Natural killer cell (primary cell): Measurements from ENCODE around the gene TIMM8B. TPM values are rescaled to one million over a fixed set of nuclear protein-coding genes. Genes with fewer than 3 reads are reported as not detected.
"Not testable (repeated sequence)": the region's sequence is repeated elsewhere in the genome, so short reads cannot be mapped to it uniquely, and the experiment has no call there.

Experiments
- ATAC-seq, 3 donors: fragments of 150-1000 bp in 2 of 3; fragments of 200-7000 bp in 1 of 3; cut with Tn5 transposase; 1 replicate in 1 of 3; 2 replicates in 2 of 3; pipeline ENCODE4 v1.10.0; 2021; ENCODE audit warnings: mild to moderate bottlenecking in 2 of 3, moderate library complexity in 2 of 3
- DNase-seq, 2 donors: peaks; one replicate each; pipeline versions ENCODE4 v3.0.0 to v3.0.0-alpha.2; 2013 to 2021; ENCODE audit warnings: mixed read lengths in 1 of 2
- H3K27ac ChIP-seq: one replicate; pipeline ENCODE4 v1.5.1; 2013; ENCODE audit warnings: mild to moderate bottlenecking, low read length
- H3K27me3 ChIP-seq: one replicate; pipeline ENCODE4 v1.6.1; 2013; ENCODE audit warnings: low read length; ENCODE audit not compliant: control insufficient read depth, insufficient read depth
- H3K36me3 ChIP-seq: one replicate; pipeline ENCODE4 v1.6.1; 2013; ENCODE audit warnings: low read length; ENCODE audit not compliant: control insufficient read depth, insufficient read depth
- H3K4me1 ChIP-seq: one replicate; pipeline ENCODE4 v1.6.1; 2013; ENCODE audit warnings: low read length; ENCODE audit not compliant: control insufficient read depth, insufficient read depth
- H3K4me3 ChIP-seq: one replicate; pipeline ENCODE4 v1.5.1; 2013; ENCODE audit warnings: low read length
- H3K9me3 ChIP-seq: one replicate; pipeline ENCODE4 v1.6.1; 2013; ENCODE audit warnings: low read length; ENCODE audit not compliant: control insufficient read depth, insufficient read depth
- H3K27ac Mint-ChIP-seq, 2 donors: one replicate each; pipeline ENCODE4 v1.8.0; 2022; ENCODE audit warnings: mild to moderate bottlenecking in 2 of 2, mixed read lengths in 2 of 2, moderate library complexity in 1 of 2
- H3K27me3 Mint-ChIP-seq, 2 donors: one replicate each; pipeline ENCODE4 v1.8.0; 2022; ENCODE audit warnings: low read depth in 2 of 2, mixed read lengths in 2 of 2
- H3K36me3 Mint-ChIP-seq: one replicate; pipeline ENCODE4 v1.8.0; 2022; ENCODE audit warnings: mixed read lengths
- H3K4me1 Mint-ChIP-seq, 2 donors: one replicate each; pipeline ENCODE4 v1.8.0; 2022; ENCODE audit warnings: mixed read lengths in 2 of 2
- H3K4me3 Mint-ChIP-seq: one replicate; pipeline ENCODE4 v1.8.0; 2022; ENCODE audit warnings: mild to moderate bottlenecking, moderate library complexity, mixed read lengths
- H3K9me3 Mint-ChIP-seq, 2 donors: one replicate each; pipeline ENCODE4 v1.8.0; 2022; ENCODE audit warnings: mixed read lengths in 2 of 2
- CTCF ChIP-seq: fragments of 200-600 bp; IDR thresholded peaks from one replicate; pipeline ENCODE4 v1.8.0; 2022; ENCODE audit warnings: antibody characterized with exemption
- WGBS: methylation state at CpG from one replicate; pipeline ENCODE4 v1.1.7; 2013; ENCODE audit warnings: missing lambda C conversion rate; ENCODE audit not compliant: insufficient coverage; 5-methylcytosine and 5-hydroxymethylcytosine counted together
- intact Hi-C: fragments of 100-400 bp; cut with micrococcal nuclease; formaldehyde crosslinking; loops from one replicate; pipeline ENCODE4 v1.14.2; 2022
- total RNA-seq, 4 donors: library from RNA; stranded (reverse); fragments of 120-200 nt in 1 of 4; gene quantifications; one replicate each; pipeline versions ENCODE4 v1.2.3 to v1.2.4, GENCODE V29; 2013 to 2022

Gene TIMM8B
- total RNA-seq, 3 donors from 2014 or later (not counting 1 experiment from before 2014, with no cell fraction given), result 14.6 to 17.8 (median 17.0) TPM

- H3K4me1 Mint-ChIP-seq, result peaks cover 7 to 13% of the 10 kb centered on the region in 2 donors
- WGBS, result 100% methylated on average over 1 of the region's 2 CpGs
- H3K27me3 Mint-ChIP-seq, H3K4me1 ChIP-seq, DNase-seq, H3K27me3 ChIP-seq, H3K27ac ChIP-seq, H3K9me3 Mint-ChIP-seq, ATAC-seq, H3K4me3 ChIP-seq, H3K9me3 ChIP-seq, intact Hi-C loops, H3K36me3 Mint-ChIP-seq, H3K27ac Mint-ChIP-seq, H3K4me3 Mint-ChIP-seq: not testable (repeated sequence)
- H3K36me3 ChIP-seq, result peaks cover 46% of the 10 kb centered on the region
Measured at GRCh38 chr11:112046647-112047046, 39.9 kb downstream of the TIMM8B start.

GRCh38 chr11:112044961-112045360 lies 41.6 kb downstream of the TIMM8B start:
- Histone ChIP-seq H3K36me3 (peaks cover 50% of the 10 kb centered on the region), H3K4me1 (no peaks in the 10 kb centered on the region), H3K9me3 (no peaks in the 10 kb centered on the region), H3K27me3 (no peaks in the 10 kb centered on the region), H3K4me3 (no peak overlapping the region), H3K27ac (no peak overlapping the region)
- Mint-ChIP-seq H3K9me3 (no peaks in the 10 kb centered on the region), H3K27me3 (no peaks in the 10 kb centered on the region), H3K36me3 (peaks cover 7% of the 10 kb centered on the region), H3K4me3 (no peak overlapping the region), H3K27ac (no peak overlapping the region), H3K4me1 (peaks cover 8 to 14% of the 10 kb centered on the region in 2 donors)
- 99% methylated on average over 4 of the region's 4 CpGs for WGBS
- no peak for DNase-seq
- no peak for TF ChIP-seq CTCF
- ATAC-seq, result no peak
- intact Hi-C loops, result no loop called here

GRCh38 chr11:112042961-112043304 lies 43.6 kb downstream of the TIMM8B start:
- WGBS, result no CpG with 5 or more reads among the region's 2 CpGs
- peaks cover 13% of the 10 kb centered on the region for H3K36me3 Mint-ChIP-seq
- H3K27me3 Mint-ChIP-seq, result no peaks in the 10 kb centered on the region

GRCh38 chr11:112042161-112042960 lies 44.2 kb downstream of the TIMM8B start:
- TF ChIP-seq CTCF, result no peak
- peaks cover 13% of the 10 kb centered on the region for H3K36me3 Mint-ChIP-seq
- ATAC-seq (no peak), DNase-seq (no peak)
- no peaks in the 10 kb centered on the region for H3K9me3 Mint-ChIP-seq
- Histone ChIP-seq H3K4me3 (no peak overlapping the region), H3K27me3 (no peaks in the 10 kb centered on the region), H3K9me3 (no peaks in the 10 kb centered on the region), H3K4me1 (no peaks in the 10 kb centered on the region), H3K36me3 (peaks cover 61% of the 10 kb centered on the region), H3K27ac (no peak overlapping the region)
- WGBS, result 100% methylated on average over 1 of the region's 6 CpGs
- no peak overlapping the region for H3K27ac Mint-ChIP-seq
- H3K27me3 Mint-ChIP-seq, result no peaks in the 10 kb centered on the region
- intact Hi-C loops, result no loop called here
- no peak overlapping the region for H3K4me3 Mint-ChIP-seq
- H3K4me1 Mint-ChIP-seq, result peaks cover 8 to 14% of the 10 kb centered on the region in 2 donors

More at GRCh38 chr11:112042961-112043304, 43.6 kb downstream of the TIMM8B start:
- Mint-ChIP-seq H3K27ac (no peak overlapping the region), H3K4me1 (peaks cover 8 to 14% of the 10 kb centered on the region in 2 donors), H3K9me3 (no peaks in the 10 kb centered on the region), H3K4me3 (no peak overlapping the region)
- no peak for TF ChIP-seq CTCF
- intact Hi-C loops, result no loop called here
- Histone ChIP-seq H3K4me3 (no peak overlapping the region), H3K36me3 (peaks cover 57% of the 10 kb centered on the region), H3K9me3 (no peaks in the 10 kb centered on the region), H3K4me1 (no peaks in the 10 kb centered on the region), H3K27ac (no peak overlapping the region), H3K27me3 (no peaks in the 10 kb centered on the region)
- ATAC-seq, result no peak
- no peak for DNase-seq
